GM18867 (cell line): ENCODE measurements around the gene CNBP.
A peak's percentile ranks its signal among the peaks of the same experiment; 100 is the strongest.

ENCODE experiments used
- ATAC-seq: cut with Tn5 transposase; IDR thresholded peaks from one replicate; pipeline ENCODE4 v1.9.1; 2021; ENCODE audit warnings: mild to moderate bottlenecking, moderate library complexity; ENCODE audit not compliant: unreplicated experiment

Gene CNBP

DNA sequence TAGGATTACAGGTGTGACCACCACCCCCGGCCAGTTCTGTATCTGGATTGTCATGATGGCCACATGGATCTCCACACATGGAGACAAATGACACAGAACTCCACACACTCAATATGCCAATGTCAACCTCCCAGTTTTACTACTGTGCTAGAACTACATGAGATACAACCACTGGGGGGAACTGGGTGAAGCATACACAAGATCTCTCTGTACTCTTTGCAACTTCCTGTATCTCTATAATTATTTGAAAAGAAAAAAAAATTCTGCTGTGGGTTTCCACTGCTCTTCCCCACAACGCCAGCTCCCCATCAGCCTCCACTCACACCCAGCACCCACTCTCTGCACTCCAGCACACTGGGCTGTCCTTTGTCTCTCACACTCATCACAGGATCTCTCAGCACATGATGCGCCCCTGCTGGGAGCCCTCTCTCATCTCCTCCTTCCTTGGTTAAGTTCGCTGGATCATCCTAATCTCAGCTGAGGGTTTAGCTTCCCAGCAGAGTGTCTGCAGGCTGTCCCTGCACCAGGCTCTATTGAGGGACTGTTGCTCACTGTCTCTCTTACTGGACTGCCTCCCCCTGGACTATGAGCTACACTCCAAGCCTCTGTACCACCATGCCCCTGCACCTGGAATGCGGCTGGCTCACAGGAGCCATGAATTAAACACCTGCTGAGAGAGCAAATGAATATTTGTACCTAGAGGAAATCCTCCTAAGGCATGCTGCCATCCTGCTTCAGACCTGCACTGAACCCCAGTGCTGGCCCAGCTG lies 51.4 kb downstream of the CNBP start:
- no peak for ATAC-seq

- no peak for ATAC-seq
Observed at GRCh38 chr3:129131465-129132088, 52.1 kb downstream of the CNBP start.

DNA sequence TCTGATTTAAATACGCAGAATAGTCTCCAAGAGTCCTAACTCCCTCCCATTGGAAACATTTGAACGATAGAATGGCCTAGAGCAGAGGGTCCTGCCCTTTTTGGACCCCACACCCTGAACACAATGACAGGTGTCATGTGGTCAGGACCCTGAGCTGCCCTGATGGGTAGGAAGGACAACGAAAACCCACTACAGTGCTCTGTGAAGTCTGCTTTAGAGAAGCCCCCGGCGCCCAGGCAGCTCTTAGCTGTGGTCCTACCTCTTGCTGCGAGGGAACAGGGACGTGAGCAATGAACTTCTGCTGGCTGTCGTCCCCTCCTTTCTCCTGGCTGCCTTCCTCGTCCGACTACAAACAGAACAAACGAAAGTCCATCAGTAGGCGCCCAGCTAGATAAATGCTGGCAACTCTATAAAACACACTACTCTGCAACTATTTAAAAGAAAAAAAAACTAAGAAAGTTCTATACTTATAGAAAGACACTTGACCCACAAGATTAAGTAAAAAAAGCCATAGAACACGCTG lies 53.3 kb downstream of the CNBP start:
- ATAC-seq: no peak

- no peak for ATAC-seq
Observed at GRCh38 chr3:129128357-129129155, 55.1 kb downstream of the CNBP start.

GRCh38 chr3:129126726-129127280 lies 56.9 kb downstream of the CNBP start:
- ATAC-seq: no peak

DNA sequence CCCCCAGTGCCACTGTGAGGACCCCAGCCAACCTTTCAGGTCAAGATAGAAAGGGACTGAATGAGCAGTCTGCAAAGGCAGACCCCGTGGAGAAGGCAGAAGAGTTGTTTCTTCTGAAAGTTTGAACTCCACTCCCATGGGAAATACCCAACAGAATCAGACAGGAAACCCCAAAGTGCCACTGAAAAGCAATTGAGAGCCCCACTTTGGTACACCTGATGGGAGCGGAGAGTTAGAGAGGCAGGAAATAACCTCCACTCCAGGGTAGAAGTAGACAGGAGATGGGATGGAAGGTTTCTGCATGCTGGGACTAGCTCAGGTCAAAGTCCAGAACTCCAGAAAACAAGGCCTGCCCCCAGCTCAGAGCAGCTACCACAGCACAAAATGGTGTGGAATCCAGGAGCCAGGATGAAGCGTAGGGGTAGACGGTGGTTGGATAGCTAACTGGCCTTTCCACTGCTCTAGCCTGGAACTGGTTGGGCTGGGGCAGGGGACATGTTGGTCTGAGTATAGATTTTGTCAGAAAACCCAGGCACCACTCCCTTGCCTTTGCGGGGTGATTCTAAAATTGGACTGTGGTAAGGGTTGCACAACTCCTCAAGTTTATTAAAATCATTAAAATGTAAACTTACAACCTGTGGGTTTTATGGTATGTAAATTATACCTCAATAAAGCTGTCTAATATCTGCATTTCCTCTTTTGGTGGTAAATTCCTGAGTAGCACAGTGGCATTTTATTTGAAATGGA lies 60.2 kb downstream of the CNBP start:
- ATAC-seq: no peak

GRCh38 chr3:129122412-129123011 lies 61.2 kb downstream of the CNBP start:
- ATAC-seq: no peak

- peak; percentile 47 for ATAC-seq
Observed at GRCh38 chr3:129121792-129122411, 61.8 kb downstream of the CNBP start, which contains the start of gene RAB43. Gene RAB43 (minus strand): TSS chr3:129121804. CDS start chr3:129121489, 315 bp downstream.

DNA sequence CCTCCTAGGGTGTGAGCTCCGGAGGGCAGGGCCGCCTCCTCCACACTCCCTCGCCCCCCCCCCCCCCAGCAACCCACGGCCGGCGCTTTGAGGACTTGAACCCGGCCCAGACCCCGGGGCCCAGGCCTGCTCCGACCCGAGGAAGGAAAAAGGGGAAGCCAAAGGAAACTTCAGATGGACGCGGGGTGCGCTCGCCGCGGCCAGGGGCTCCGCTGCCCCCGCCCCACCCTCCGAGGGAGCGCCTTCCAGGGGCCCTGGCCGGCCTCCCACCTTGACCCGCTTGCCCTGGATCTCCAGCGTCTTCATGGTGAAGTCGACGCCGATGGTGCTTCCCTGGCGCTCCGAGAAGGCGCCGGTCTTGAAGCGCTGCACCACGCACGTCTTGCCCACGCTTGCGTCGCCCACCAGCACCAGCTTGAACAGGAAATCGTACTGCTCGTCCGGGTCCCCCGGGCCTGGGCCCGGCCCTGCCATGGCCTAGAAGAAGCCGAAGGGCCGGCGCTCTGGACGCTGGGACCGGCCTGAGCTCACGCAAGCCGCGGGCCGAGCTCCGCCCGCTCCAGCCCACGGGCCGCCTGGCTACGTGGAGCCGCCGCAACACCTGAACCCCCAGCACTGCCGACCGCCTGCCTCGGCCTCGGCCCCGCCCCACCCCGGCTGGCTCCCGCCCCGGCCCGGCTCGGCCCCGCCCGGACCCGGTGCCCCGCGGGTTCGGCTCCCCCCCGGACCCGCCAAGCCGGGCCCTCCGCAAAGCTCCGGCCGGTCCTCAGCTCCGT lies 62.5 kb downstream of the CNBP start:
- peak; percentile 0 for ATAC-seq

- ATAC-seq: peak; percentile 64
Observed at GRCh38 chr3:129120254-129121004, 63.3 kb downstream of the CNBP start.

DNA sequence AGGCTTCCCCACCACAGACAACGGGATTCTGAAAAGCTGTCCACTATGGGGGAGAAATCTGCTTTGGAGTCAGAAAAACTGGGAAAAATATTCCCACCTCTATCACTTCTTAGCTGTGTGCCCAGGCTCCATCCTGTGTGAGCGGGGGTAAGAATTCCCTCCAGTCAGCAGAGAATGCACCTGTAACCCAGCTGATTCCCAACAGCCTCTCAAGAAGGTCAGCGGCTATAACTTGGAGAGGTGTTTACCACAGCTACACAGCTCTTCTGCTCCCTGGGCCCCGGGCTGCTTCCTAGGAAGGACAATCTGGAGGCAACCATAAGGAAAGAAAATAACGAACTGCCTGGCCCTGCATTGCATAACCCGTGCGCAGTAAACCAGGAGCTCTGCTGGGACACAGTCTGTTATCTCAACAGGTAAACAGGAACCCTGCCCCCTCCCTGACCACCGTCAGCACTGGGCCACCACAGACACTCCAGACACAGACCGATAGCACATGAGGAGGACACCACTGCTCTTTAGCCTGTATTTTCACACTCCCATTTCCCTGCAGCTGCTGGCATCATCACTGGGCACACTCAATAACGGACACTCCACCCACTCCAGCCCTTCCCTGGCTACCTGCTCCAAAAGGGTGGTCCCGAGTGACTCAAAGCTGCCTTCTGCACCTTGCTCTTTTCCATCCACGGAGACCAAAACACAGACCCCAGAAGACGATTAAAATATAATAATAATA lies 64.2 kb downstream of the CNBP start:
- no peak for ATAC-seq

GRCh38 chr3:129118745-129119144 lies 65.0 kb downstream of the CNBP start:
- ATAC-seq: no peak
